Keratinocyte (primary cell): ENCODE results near the gene CARD11.

Experiments
- CTCF ChIP-seq, 3 experiments: IDR thresholded peaks in 1 of 3; conservative IDR thresholded peaks in 1 of 3; optimal IDR thresholded peaks in 1 of 3; 2 replicates in 2 of 3; 3 replicates in 1 of 3; pipeline versions ENCODE3 to v1.5.1; 2011; ENCODE audit warnings: low read length in 3 of 3, mild to moderate bottlenecking in 3 of 3, moderate library complexity in 2 of 3, control low read depth in 1 of 3, inconsistent platforms in 1 of 3; ENCODE audit not compliant: insufficient read depth in 2 of 3; ENCODE audit errors: extremely low read depth in 1 of 3
- EZH2 ChIP-seq: IDR thresholded peaks from one replicate; pipeline ENCODE4 v1.6.1; 2012; ENCODE audit warnings: inconsistent platforms, mild to moderate bottlenecking, low read length, moderate library complexity

GRCh38 chr7:3073763-3074458, 30.2 kb upstream of the CARD11 start:
- TF ChIP-seq CTCF (optimal IDR thresholded peaks at IDR 0.05 in 1 of 3, IDR thresholded peaks at IDR 0.05 in 1 of 3, conservative IDR thresholded peaks at IDR 0.05 in 1 of 3; ENCODE audit: extremely low read depth in 1 of 3, insufficient read depth in 2 of 3, low read length in 3 of 3) (no peak), EZH2 (no peak)
